Measurements from ENCODE around the gene ARMC7. TPM values are rescaled to one million over a fixed set of nuclear protein-coding genes. Genes with fewer than 3 reads are reported as not detected.
A peak's percentile ranks its signal among the peaks of the same experiment; 100 is the strongest.

ARMC7 gene
- total and polyA plus RNA-seq, 2 of the 13 experiments (the other 11 are each of a cell fraction or from before 2014, with no cell fraction given), result 3.9 to 4.2 TPM

GRCh38 chr17:75084039-75084660, 25.6 kb upstream of the ARMC7 start (continued):
- TF ChIP-seq ETS1 (CRISPR knock-in tag; IDR thresholded peaks at IDR 0.05) (no peak), CBX5 (CRISPR knock-in tag; IDR thresholded peaks at IDR 0.05; ENCODE audit: borderline replicate concordance) (peak; percentile 68; the same call in 1 of the 2 replicates), ZNF580 (CRISPR knock-in tag; IDR thresholded peaks at IDR 0.05; ENCODE audit: borderline replicate concordance, low read depth) (peak; percentile 88; the same call in 1 of the 2 replicates), SRSF4 (IDR thresholded peaks at IDR 0.05; ENCODE audit: low read depth, low read length, poor library complexity, severe bottlenecking) (no peak), ZNF160 (CRISPR knock-in tag; IDR thresholded peaks at IDR 0.05) (no peak), ZIK1 (CRISPR knock-in tag; IDR thresholded peaks at IDR 0.05; ENCODE audit: borderline replicate concordance, low read depth) (no peak), HOXA3 (CRISPR knock-in tag; IDR thresholded peaks at IDR 0.05) (peak; percentile 88), ZNF567 (CRISPR knock-in tag; IDR thresholded peaks at IDR 0.05; ENCODE audit: borderline replicate concordance) (peak; percentile 68; the same call in 1 of the 2 replicates), RXRB (CRISPR knock-in tag; IDR thresholded peaks at IDR 0.05; ENCODE audit: borderline replicate concordance) (peak; percentile 97), ZNF737 (CRISPR knock-in tag; IDR thresholded peaks at IDR 0.05; ENCODE audit: borderline replicate concordance) (no peak), AHDC1 (CRISPR knock-in tag; IDR thresholded peaks at IDR 0.05; ENCODE audit: borderline replicate concordance) (peak; percentile 75; the same call in 1 of the 2 replicates), ZNF260 (CRISPR knock-in tag; IDR thresholded peaks at IDR 0.05; ENCODE audit: borderline replicate concordance, low read depth) (no peak), FOXK1 (CRISPR knock-in tag; IDR thresholded peaks at IDR 0.05; ENCODE audit: borderline replicate concordance, low read depth) (peak; percentile 92; the same call in 1 of the 2 replicates), EP300 (IDR thresholded peaks at IDR 0.05; ENCODE audit: low read depth in 2 of 2, low read length in 2 of 2) (peak in 1 of 2 experiments; percentile 88; a peak in 2 of 4 replicates), EP300 (CRISPR knock-in tag; IDR thresholded peaks at IDR 0.05; ENCODE audit: borderline replicate concordance) (peak; percentile 72), SIX1 (CRISPR knock-in tag; IDR thresholded peaks at IDR 0.05; ENCODE audit: borderline replicate concordance) (peak; percentile 70; the same call in 1 of the 2 replicates), TFAP4 (IDR thresholded peaks at IDR 0.05; ENCODE audit: borderline replicate concordance, low read depth) (peak; percentile 98), RFX1 (IDR thresholded peaks at IDR 0.05) (peak; percentile 79), FOXJ3 (CRISPR knock-in tag; IDR thresholded peaks at IDR 0.05; ENCODE audit: borderline replicate concordance) (peak; percentile 86; the same call in 1 of the 2 replicates), ZNF24 (IDR thresholded peaks at IDR 0.05) (no peak), MAF1 (CRISPR knock-in tag; IDR thresholded peaks at IDR 0.05; ENCODE audit: borderline replicate concordance) (no peak), KLF9 (CRISPR knock-in tag; IDR thresholded peaks at IDR 0.05; ENCODE audit: low read depth) (no peak)
